Common myeloid progenitor, CD34-positive (primary cell): ENCODE data around the gene URB2.

Experiments
- CTCF ChIA-PET: fragments of 350-600 bp; sonication (Branson Sonifier 250); formaldehyde crosslinking; loops from one replicate; lab custom pipeline; 2021; ENCODE audit warnings: antibody characterized with exemption; lab: Charles Lee
- POLR2A ChIA-PET: fragments of 350-600 bp; sonication (Branson Sonifier 250); formaldehyde crosslinking; loops from one replicate; lab custom pipeline; 2021; ENCODE audit warnings: antibody characterized with exemption; lab: Charles Lee
- DNase-seq, 3 donors: peaks; one replicate each; pipeline versions ENCODE4 v3.0.0 to v3.0.0-alpha.2; 2013
- H3K27ac ChIP-seq, 2 experiments: 1 replicate in 1 of 2; 2 replicates in 1 of 2; pipeline ENCODE4 v1.7.0; 2013; ENCODE audit warnings: inconsistent platforms in 2 of 2, low read length in 2 of 2, mild to moderate bottlenecking in 2 of 2, low read depth in 1 of 2, moderate library complexity in 1 of 2; ENCODE audit not compliant: severe bottlenecking in 2 of 2, insufficient read depth in 1 of 2, poor library complexity in 1 of 2
- H3K27me3 ChIP-seq, 5 experiments: replicated peaks in 2 of 5; 1 replicate in 3 of 5; 2 replicates in 2 of 5; pipeline versions ENCODE4 v1.6.1 to v1.7.0; 2013; ENCODE audit warnings: low read length in 4 of 5, mild to moderate bottlenecking in 2 of 5, moderate library complexity in 2 of 5, inconsistent platforms in 1 of 5; ENCODE audit not compliant: insufficient read depth in 5 of 5, control insufficient read depth in 4 of 5
- H3K36me3 ChIP-seq, 4 experiments: 1 replicate in 2 of 4; 2 replicates in 2 of 4; pipeline versions ENCODE4 v1.6.1 to v1.7.0; 2013; ENCODE audit warnings: low read length in 3 of 4, control low read depth in 1 of 4, mild to moderate bottlenecking in 1 of 4; ENCODE audit not compliant: control insufficient read depth in 4 of 4, insufficient read depth in 4 of 4
- H3K4me1 ChIP-seq, 4 experiments: 1 replicate in 3 of 4; 2 replicates in 1 of 4; pipeline versions ENCODE4 v1.6.1 to v1.7.1; 2013; ENCODE audit warnings: low read length in 3 of 4, mild to moderate bottlenecking in 3 of 4, control low read depth in 1 of 4, inconsistent platforms in 1 of 4, moderate library complexity in 1 of 4; ENCODE audit not compliant: control insufficient read depth in 4 of 4, insufficient read depth in 4 of 4; ENCODE audit errors: control extremely low read depth in 1 of 4
- H3K4me3 ChIP-seq, 7 experiments: 1 replicate in 4 of 7; 2 replicates in 3 of 7; pipeline versions ENCODE4 v1.5.1 to v1.7.0; 2013; ENCODE audit warnings: mild to moderate bottlenecking in 7 of 7, low read length in 6 of 7, moderate library complexity in 6 of 7, inconsistent platforms in 2 of 7, low read depth in 2 of 7, control low read depth in 1 of 7; ENCODE audit not compliant: insufficient read depth in 4 of 7, control insufficient read depth in 1 of 7; ENCODE audit errors: extremely low read depth in 1 of 7
- H3K9me3 ChIP-seq, 5 experiments: 1 replicate in 4 of 5; 2 replicates in 1 of 5; pipeline versions ENCODE4 v1.6.1 to v1.7.1; 2013; ENCODE audit warnings: low read length in 4 of 5, mild to moderate bottlenecking in 2 of 5, inconsistent platforms in 1 of 5, low read depth in 1 of 5, moderate library complexity in 1 of 5; ENCODE audit not compliant: control insufficient read depth in 4 of 5, insufficient read depth in 2 of 5; ENCODE audit errors: control extremely low read depth in 1 of 5
- WGBS: methylation state at CpG from one replicate; pipeline ENCODE4 v1.1.5; 2013; ENCODE audit not compliant: insufficient coverage; 5-methylcytosine and 5-hydroxymethylcytosine counted together

Gene URB2

DNA sequence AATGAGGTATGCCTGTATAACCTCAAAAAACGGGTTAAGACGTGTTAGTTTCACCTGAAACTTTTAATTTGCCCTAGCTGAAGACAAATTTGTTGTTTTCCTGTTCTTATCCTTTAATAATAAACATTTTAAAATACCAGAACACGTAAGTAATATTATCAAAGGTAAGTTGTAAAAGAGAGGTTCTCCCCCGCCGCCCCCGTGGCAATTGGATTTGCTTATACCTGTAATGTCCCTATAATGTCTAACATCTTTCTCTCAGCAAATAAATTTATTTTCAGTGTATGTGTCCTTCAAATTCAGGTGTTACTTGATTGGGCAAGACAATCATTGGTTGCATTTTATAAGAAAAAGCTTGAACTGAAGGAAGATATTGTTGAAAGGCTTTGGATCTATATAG lies 5.9 kb downstream of the URB2 start:
- DNase-seq = no peak
- Histone ChIP-seq H3K36me3 (peaks cover 13 to 64% (median 33%) of the 10 kb centered on the region in 4 experiments), H3K4me3 (no peak overlapping the region), H3K27ac (no peak overlapping the region), H3K4me1 (peaks cover 4 to 8% (median 6%) of the 10 kb centered on the region in 4 experiments), H3K27me3 (no peaks in the 10 kb centered on the region), H3K9me3 (no peaks in the 10 kb centered on the region)
- CTCF ChIA-PET = interaction anchor here (0.6 kb wide), 1 partner anchor 947 kb away, joined by 3 read pairs; no protein-coding TSS in a partner anchor
- WGBS = no CpG with 5 or more reads among the region's 6 CpGs
- POLR2A ChIA-PET = no interaction called here

DNA sequence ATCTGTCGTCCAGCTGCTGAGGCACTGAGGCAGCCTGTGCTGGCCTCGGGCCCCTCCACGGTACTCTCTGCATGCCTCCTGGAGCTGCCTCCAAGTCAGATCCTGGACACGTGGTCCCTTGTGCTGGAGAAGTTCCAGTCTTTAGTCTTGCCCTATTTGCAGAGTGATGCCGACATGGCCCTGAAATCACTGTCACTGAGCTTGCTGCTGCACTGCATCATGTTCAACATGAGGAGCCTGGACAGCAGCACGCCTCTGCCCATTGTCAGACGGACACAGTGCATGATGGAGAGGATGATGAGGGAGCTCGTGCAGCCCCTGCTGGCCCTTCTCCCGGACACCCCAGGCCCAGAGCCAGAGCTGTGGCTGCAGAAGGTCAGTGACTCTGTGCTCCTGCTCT lies 10.0 kb downstream of the URB2 start:
- H3K36me3 ChIP-seq = peaks cover 26 to 71% (median 40%) of the 10 kb centered on the region in 4 experiments
- no peak overlapping the region for H3K27ac ChIP-seq
- 97% methylated on average over 9 of the region's 9 CpGs for WGBS
- POLR2A ChIA-PET = interaction anchor here (0.7 kb wide), 1 partner anchor 1063 kb away, joined by 3 read pairs; no protein-coding TSS in a partner anchor
- H3K27me3 ChIP-seq = no peaks in the 10 kb centered on the region
- H3K9me3 ChIP-seq = no peaks in the 10 kb centered on the region
- no peaks in the 10 kb centered on the region for H3K4me1 ChIP-seq
- no peak for DNase-seq
- no peak overlapping the region for H3K4me3 ChIP-seq
- CTCF ChIA-PET = no interaction called here

DNA sequence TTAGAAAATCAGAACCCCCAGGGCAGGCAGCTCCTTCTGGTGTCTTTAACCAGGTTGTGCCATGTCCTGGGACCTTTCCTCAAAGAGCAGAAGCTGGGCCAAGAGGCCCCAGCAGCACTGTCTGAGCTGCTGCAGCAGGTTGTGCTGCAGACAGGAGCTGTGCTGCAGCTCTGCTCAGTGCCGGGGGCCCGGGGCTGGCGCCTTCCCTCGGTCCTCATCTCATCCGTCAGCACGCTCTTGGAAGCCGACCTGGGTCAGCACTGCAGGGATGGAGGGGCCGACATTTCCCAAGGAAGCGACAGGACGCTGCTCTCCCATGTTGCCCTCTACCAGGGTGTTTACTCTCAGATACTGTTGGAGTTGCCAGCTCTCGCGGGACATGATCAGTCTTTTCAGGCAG lies 11.7 kb downstream of the URB2 start:
- H3K36me3 ChIP-seq = peaks cover 26 to 74% (median 38%) of the 10 kb centered on the region in 4 experiments

DNA sequence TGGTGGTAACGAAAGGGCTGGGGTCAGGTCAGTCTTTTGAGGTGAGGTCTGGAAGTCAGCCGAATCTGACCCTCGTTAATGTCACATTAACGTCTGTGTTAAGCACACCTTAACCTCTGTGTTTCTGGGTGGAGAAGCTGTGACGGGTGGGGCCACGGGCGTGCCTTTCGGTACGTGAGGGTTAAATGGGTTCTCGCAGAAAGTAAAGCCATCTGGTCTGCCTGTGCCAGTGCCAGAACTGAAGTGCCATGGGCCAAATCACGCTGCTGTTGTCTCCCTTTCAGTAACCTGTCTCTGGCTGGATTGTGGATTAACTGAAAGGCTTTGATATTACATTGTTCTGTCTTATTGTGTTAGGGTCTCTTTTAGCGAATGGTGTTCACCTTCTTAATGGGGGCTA lies 14.4 kb downstream of the URB2 start:
- no peak overlapping the region for H3K27ac ChIP-seq
- H3K4me3 ChIP-seq = no peak overlapping the region
- ChIA-PET POLR2A (no interaction called here), CTCF (no interaction called here)
- no peaks in the 10 kb centered on the region for H3K9me3 ChIP-seq
- peaks cover 30 to 78% (median 44%) of the 10 kb centered on the region in 4 experiments for H3K36me3 ChIP-seq
- no peak for DNase-seq
- 97% methylated on average over 9 of the region's 12 CpGs for WGBS
- H3K27me3 ChIP-seq = no peaks in the 10 kb centered on the region
- no peaks in the 10 kb centered on the region for H3K4me1 ChIP-seq

More for the DNA sequence above, 11.7 kb downstream of the URB2 start:
- H3K27me3 ChIP-seq = no peaks in the 10 kb centered on the region
- no peaks in the 10 kb centered on the region for H3K4me1 ChIP-seq
- H3K4me3 ChIP-seq = no peak overlapping the region
- CTCF ChIA-PET = interaction anchor here (0.5 kb wide), 1 partner anchor 39 kb away, joined by 3 read pairs; no protein-coding TSS in a partner anchor
- DNase-seq = no peak
- H3K9me3 ChIP-seq = no peaks in the 10 kb centered on the region
- 97% methylated on average over 11 of the region's 12 CpGs for WGBS
- POLR2A ChIA-PET = no interaction called here
- no peak overlapping the region for H3K27ac ChIP-seq

DNA sequence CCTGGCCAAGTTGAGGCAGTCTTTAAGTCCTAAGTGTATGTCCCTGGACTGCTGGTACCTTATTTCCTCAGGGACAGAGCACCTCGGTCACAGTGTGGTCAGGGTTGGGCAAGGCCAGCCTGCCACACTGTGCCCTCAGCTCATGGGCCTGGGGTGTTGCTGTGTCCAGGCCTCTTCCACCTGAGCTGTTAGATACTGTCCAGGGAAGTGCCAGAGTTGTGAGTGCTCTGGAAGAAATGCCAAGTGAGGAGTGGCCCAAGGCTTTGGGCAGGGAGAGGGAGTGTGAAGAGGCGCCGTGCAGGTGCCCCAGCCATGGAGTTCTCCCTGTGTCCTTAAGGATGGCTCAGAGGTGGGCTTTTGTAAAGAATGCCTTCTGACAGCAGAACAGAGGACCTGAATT lies 15.3 kb downstream of the URB2 start:
- POLR2A ChIA-PET = interaction anchor here (0.6 kb wide), 1 partner anchor 384 kb away, joined by 3 read pairs; no protein-coding TSS in a partner anchor
- WGBS = 100% methylated on average over 3 of the region's 3 CpGs
- no peaks in the 10 kb centered on the region for H3K27me3 ChIP-seq
- peaks cover 27 to 78% (median 44%) of the 10 kb centered on the region in 4 experiments for H3K36me3 ChIP-seq
- no peak for DNase-seq
- no peak overlapping the region for H3K27ac ChIP-seq
- CTCF ChIA-PET = no interaction called here
- H3K4me1 ChIP-seq = no peaks in the 10 kb centered on the region
- H3K9me3 ChIP-seq = no peaks in the 10 kb centered on the region
- H3K4me3 ChIP-seq = no peak overlapping the region

DNA sequence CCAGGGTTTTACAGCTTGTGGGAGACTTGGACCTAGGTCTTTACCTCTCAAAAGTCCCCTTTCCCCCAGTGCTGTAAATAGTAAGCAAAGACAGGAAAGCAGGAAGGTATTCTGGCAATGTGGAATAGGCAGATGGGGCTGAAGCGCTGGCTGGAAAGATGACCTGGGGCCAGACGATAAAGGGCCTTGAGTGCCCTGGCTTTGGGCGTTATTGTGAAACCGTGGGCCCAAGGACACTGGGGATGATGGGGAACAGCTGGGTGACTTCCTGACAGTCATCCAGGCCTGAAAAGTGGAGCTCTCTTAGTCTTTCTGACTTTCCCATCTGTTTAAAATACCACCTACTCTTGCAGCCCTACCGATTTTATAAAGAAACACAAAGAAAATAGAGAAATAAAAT lies 16.3 kb downstream of the URB2 start:
- ChIA-PET POLR2A (no interaction called here), CTCF (interaction anchor here (1.1 kb wide), 1 partner anchor 25 kb away, joined by 3 read pairs; no protein-coding TSS in a partner anchor)
- Histone ChIP-seq H3K27ac (no peak overlapping the region), H3K36me3 (peaks cover 26 to 78% (median 42%) of the 10 kb centered on the region in 4 experiments), H3K4me1 (no peaks in the 10 kb centered on the region), H3K9me3 (no peaks in the 10 kb centered on the region), H3K27me3 (no peaks in the 10 kb centered on the region), H3K4me3 (no peak overlapping the region)
- no peak for DNase-seq
- WGBS = 100% methylated on average over 4 of the region's 5 CpGs

DNA sequence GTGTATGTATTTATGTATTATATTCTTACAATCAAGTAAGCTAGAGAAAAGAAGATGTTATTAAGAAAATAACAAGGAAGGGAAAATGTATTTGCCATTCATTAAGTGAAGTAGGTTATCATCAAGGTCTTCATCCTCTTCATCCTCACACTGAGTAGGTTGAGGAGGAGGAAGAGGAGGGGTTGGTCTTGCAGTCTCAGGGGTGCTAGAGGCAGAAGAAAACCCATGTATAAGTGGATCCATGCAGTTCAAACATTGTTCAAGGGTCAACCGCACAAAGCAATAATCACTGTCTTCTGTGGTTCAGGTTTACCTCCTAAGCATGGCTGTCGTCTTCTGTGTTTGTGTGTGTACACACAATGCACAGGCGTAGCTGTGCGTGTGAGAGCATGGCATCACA lies 16.9 kb downstream of the URB2 start:
- Histone ChIP-seq H3K27ac (no peak overlapping the region), H3K4me3 (no peak overlapping the region), H3K27me3 (no peaks in the 10 kb centered on the region), H3K4me1 (no peaks in the 10 kb centered on the region), H3K36me3 (peaks cover 23 to 78% (median 42%) of the 10 kb centered on the region in 4 experiments), H3K9me3 (no peaks in the 10 kb centered on the region)
- POLR2A ChIA-PET = no interaction called here
- DNase-seq = no peak
- CTCF ChIA-PET = interaction anchor here (1.1 kb wide), 1 partner anchor 26 kb away, joined by 3 read pairs; no protein-coding TSS in a partner anchor
- WGBS = 96% methylated on average over 4 of the region's 4 CpGs
